CD4-positive, alpha-beta T cell treated with Interleukin-1 beta for 1 hour (primary cell): ENCODE data around the gene CBL.
A peak's percentile ranks its signal among the peaks of the same experiment; 100 is the strongest.
"Not testable (repeated sequence)": the region's sequence is repeated elsewhere in the genome, so short reads cannot be mapped to it uniquely, and the experiment has no call there.

ENCODE experiments used
- DNase-seq, 2 donors: peaks; one replicate each; pipeline ENCODE4 v3.0.0-alpha.2; 2020 to 2022

Gene CBL

DNA sequence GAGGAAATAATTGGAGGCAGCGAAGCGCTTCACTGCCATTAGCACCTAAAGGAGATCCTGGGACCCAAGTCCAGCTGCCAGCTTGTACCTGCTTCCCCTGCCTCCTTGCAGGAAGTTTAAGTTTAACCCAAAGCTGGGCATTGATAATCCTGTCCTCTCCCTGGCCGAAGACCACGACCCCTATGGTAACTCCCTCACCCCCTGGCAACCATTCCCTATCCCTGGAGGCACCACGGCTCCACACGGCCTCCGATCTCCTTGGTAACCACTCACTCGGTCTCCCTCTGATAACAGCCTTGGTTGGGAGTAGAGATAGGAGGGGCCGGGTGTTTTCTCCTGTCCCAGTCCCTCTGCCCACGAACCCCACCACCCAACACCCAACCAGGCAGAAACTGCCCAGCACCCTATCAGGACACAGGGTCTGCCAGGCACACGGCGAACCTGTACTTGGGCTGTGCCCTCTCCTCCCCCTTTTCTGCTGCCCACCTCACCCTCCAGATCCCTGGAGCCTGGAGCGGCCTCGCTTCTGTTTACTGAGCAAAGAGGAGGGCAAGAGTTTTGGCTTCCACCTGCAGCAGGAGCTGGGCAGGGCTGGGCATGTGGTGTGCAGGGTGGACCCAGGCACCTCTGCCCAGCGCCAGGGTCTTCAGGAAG is 20.0 kb upstream of the CBL start:
- DNase-seq: no peak

DNA sequence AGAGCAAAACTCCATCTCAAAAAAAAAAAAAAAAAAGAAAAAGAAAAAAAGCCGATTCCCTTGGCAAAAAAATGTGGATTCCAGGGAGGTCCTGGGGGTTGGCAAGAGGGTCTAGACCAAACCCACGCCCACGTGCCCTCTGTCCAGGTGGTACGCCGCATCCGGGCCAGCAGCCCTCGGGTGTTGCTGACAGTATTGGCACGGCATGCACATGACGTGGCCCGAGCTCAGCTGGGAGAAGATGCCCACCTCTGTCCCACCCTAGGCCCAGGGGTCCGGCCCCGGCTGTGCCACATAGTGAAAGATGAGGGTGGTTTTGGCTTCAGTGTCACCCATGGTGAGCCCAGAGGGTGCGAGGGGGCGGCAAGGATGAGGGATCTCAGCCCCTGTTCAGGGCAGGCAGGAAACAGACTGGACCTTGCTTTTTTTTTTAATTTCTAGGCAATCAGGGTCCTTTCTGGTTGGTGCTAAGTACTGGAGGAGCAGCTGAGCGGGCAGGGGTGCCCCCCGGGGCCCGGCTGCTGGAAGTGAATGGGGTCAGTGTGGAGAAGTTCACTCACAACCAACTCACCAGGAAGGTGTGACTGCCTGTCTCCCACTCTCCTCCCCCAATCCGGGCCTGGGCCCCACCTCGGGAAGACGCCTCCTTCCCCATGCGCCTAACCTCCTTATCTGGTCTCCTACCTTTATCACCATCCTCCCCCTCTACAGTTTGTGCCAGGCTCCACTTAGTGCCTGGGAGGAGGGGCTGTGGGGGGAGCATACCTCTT is 18.8 kb upstream of the CBL start:
- no peak for DNase-seq

GRCh38 chr11:119188067-119188466 is 18.1 kb upstream of the CBL start:
- no peak for DNase-seq

DNA sequence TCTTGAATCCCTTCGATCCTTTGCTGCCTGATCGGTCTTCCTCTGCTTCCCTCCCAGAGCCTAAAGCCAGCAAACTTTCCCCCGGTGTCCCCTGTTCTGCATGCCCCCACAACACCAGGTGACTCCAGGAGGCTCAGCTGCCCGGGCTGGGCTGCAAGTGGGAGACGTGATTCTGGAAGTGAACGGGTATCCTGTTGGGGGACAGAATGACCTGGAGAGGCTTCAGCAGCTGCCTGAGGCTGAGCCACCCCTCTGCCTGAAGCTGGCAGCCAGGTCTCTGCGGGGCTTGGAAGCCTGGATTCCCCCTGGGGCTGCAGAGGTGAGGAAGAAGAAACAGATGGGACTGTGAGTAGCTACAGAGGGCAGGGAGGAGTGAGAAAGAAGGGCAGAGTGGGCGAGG is 17.3 kb upstream of the CBL start:
- no peak for DNase-seq

DNA sequence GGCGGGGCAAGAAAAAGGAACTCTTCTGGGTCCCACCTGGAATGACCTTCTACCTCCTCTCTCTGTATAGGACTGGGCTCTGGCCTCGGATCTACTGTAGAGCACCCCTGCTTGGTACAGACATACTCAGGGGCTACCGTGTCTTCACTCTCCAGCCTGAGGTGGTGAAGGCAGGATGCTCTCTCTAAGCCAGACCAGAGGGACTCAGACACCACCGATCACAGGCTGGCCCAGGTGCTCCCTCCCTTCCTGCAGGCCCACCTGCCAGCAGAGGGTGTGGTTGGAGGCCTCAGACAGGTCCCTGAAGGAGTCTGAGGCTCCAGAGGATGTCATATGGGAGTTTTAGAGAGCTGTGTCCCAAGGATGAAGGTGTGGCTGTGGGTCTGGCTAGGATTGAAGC is 16.7 kb upstream of the CBL start:
- DNase-seq: no peak

DNA sequence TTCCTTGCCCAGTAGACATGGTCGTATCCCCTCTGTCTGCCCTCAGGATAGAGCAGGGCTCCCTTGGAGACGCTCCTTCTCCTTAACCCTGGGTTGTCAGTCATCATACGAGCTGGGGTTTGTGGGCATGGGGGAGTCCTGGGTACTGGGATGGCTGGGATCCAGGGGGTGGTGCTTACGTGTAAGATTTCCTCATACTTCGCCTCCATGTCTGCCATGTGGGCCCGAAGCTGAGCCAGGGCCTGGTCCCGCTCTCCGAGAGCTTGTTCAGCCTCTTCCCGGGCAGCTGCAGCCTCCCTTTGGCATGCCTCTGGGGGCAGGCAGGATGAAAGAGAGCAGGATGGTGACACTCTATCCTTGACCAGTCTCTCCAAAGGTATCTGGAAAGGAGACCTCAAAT is 15.6 kb upstream of the CBL start:
- no peak for DNase-seq

DNA sequence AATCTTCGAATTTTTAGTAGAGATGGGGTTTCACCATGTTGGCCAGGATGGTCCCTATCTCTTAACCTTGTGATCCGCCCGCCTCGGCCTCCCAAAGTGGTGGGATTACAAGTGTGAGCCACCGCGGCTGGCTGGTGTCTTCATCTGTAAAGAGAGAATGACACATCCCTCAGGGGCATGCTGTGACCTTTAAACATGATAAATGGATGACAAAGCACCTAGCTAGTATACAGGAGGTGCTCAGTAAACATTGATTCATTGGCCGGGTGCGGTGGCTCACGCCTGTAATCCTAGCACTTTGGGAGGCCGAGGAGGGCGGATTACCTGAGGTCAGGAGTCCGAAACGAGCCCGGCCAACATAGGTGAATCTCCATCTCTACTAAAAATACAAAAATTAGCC is 14.9 kb upstream of the CBL start:
- DNase-seq: not testable (repeated sequence)

DNA sequence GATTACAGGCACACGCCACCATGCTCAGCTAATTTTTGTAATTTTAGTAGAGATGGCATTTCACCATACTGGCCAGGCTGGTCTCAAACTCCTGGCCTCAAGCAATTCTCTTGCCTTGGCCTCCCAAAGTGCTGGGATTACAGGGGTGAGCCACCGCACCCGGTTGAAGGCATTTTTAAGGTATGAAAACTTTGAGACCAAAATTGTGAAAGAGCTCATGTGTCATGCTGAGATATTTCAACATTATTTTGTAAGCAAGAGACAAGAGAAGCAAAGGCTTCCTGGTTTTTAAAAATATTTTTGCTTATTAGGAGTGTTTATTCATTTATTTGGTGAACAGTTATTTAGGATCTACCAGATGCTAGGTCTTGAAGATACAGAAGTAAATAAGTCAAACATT is 14.0 kb upstream of the CBL start:
- DNase-seq: no peak

- no peak for DNase-seq
Observed at GRCh38 chr11:119193001-119193400, 13.1 kb upstream of the CBL start.

DNA sequence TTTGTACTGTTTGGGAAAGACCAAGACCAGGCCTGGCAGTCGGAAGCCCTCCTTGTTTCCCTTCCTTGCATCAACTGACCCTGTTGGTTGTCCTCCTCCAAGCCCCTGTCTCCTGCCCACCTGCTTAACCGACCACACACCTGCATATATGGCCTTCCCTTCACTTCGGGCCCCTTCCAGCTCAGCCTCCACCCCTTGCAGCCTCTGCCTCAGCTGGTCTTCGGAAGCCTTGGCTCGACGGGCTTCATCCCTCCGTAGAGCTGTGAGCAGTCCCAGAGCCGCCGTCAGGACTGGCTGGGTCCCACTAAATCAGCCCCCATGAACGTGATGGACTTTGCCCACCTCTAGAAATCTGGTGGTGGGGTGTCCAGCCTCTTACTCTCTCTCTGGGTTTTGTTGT is 12.5 kb upstream of the CBL start:
- no peak for DNase-seq

GRCh38 chr11:119194811-119195440 is 11.2 kb upstream of the CBL start:
- no peak for DNase-seq

GRCh38 chr11:119195680-119196079 is 10.5 kb upstream of the CBL start:
- no peak for DNase-seq

GRCh38 chr11:119196833-119197483 is 9.2 kb upstream of the CBL start:
- peak; percentile 70 to 81 for DNase-seq

DNA sequence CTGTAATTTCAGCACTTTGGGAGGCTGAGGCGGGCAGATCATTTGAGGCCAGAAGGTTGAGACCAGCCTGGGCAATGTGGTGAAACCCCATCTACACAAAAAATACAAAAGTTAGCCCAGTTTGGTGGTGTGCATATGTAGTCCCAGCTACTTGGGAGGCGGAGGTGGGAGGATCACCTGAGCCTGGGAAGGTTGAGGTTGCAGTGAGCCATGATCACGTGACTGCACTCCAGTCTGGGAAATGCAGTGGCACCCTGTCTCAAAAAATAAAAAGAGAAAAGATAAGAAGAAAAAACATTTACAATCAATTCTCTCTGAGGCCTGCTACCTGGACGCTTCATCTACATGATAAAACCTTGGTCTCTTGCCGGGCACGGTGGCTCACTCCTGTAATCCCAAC is 7.2 kb upstream of the CBL start:
- DNase-seq: no peak

- not testable (repeated sequence) for DNase-seq
Observed at GRCh38 chr11:119201236-119201635, 4.9 kb upstream of the CBL start.

DNA sequence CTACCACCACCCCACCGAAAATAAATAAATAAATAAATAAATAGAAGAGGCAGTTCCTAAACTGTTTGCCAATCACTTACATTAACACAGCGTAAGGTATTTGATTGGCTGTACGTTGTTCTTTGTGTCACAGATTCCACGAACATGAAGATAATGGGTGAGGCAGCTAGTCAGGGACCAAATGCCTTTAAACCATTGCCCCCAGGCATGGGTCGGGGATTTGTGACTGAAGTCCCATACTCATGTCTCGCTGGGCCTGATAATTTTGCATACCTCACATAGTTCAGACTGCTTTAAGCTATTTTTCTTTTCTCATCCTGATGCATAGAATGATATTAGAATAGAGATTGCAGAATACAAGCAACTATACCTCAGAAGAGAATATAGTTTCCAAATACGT is 3.6 kb upstream of the CBL start:
- DNase-seq: no peak

DNA sequence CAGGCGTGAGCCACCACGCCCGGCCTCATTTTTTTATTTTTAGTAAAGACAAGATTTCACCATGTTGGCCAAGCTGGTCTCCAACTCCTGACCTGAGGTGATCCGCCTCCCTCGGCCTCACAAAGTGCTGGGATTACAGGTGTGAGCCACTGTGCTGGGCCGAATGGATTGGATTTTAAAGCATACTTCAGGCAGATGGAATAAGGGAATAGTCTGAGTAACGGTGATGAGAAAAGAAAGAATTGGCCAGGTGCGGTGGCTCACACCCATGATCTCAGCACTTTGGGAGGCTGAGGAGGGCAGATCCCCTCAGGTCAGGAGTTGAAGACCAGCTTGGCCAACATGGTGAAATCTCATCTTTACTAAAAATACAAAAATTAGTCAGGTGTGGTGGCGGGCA is 2.1 kb upstream of the CBL start:
- no peak for DNase-seq

- DNase-seq: peak in 1 of 2 donors; percentile 6
Observed at GRCh38 chr11:119205080-119205479, 1.1 kb upstream of the CBL start.

DNA sequence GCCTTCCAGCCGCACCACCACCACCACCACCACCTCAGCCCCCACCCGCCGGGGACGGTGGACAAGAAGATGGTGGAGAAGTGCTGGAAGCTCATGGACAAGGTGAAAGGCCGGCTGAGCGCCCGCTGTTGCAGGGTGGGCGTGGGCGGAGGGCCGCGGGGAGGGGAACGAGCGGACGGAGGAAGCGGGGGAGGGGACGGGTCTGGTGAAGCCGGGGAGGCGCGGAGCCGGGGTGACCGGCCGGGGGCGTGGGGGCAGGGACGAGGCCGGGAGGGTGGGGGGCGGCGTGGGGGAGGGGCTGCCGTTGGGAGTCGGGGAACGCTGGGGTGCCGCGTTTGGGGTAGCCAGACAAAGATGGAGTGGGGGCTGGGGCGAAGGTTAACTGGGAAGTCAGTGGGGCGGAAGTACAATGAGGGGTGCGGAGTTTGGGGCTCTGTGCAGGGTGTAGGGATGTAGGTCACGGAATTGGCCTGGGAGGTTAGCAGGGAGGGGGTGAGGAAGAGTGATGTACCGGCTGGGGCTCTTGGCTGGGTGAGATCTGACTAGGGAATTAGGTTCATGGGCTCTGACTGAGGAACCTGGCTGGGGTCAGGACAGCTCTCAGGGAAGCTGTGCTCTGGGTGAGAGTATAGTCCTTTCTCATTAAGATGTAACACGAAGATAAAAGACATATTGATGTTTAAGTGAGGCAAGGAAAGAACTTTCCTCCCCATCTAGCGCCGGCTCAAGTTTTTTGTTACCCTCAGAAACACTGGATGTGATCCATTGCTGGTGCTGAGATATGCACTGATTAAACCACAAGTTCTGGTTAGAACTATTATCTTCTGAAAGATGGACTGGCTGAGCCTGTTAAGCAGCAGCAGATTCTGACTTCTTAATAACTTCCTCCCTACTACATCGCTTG is 624 bp downstream of the CBL start:
- DNase-seq: peak; percentile 25 to 46

DNA sequence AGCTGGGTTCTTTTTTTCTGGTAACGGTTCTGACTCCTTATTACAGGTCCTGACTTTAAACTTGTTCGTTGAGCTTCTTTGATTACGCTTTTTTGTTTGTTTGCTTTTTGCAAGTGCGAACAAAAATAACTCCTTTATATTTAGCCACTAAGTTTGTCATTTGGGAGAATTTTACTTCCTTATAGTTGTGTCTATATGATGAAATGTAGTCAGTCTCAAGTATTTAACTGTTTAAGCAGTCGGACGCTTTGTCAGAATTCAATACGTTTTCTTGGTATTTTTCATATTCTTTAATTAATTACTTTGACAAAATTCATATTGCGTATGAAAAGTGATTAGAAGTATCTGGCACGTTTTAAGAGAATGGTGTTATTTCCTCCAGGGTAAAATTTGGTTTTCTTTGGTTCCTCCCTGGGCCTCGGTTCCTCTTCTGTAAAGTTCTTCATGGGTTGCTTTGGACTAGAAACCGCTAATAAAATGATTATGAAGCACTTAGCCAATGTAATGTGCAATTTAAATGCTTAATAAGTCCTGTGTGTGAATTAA is 1.3 kb downstream of the CBL start:
- no peak for DNase-seq

GRCh38 chr11:119209186-119209585 is 3.0 kb downstream of the CBL start:
- no peak for DNase-seq

GRCh38 chr11:119210050-119210449 is 3.9 kb downstream of the CBL start:
- DNase-seq: no peak
